Neural crest cell (in vitro differentiated cells): ENCODE results near the gene ST7. TPM values are rescaled to one million over a fixed set of nuclear protein-coding genes. Genes with fewer than 3 reads are reported as not detected.

Experiments
- DNase-seq: peaks from one replicate; pipeline ENCODE4 v3.0.0; 2021; ENCODE audit warnings: low read depth, mixed read lengths, low spot score
- H3K27ac Mint-ChIP-seq: one replicate; pipeline ENCODE4 v1.8.0; 2021; ENCODE audit warnings: mild to moderate bottlenecking, mixed read lengths; ENCODE audit not compliant: unreplicated experiment
- H3K27me3 Mint-ChIP-seq: 2 replicates; pipeline ENCODE4 v1.8.0; 2021; ENCODE audit warnings: low read depth, mild to moderate bottlenecking, mixed read lengths
- H3K36me3 Mint-ChIP-seq: 2 replicates; pipeline ENCODE4 v1.8.0; 2021; ENCODE audit warnings: low read depth, mild to moderate bottlenecking, mixed read lengths
- H3K4me1 Mint-ChIP-seq: 2 replicates; pipeline ENCODE4 v1.8.0; 2021; ENCODE audit warnings: mixed read lengths
- H3K4me3 Mint-ChIP-seq: one replicate; pipeline ENCODE4 v1.8.0; 2021; ENCODE audit warnings: mild to moderate bottlenecking, mixed read lengths
- H3K9me3 Mint-ChIP-seq: 2 replicates; pipeline ENCODE4 v1.8.0; 2021; ENCODE audit warnings: mixed read lengths
- CTCF ChIP-seq: fragments of 200-600 bp; sonication (generic); conservative IDR thresholded peaks from 2 replicates; pipeline ENCODE4 v1.5.0; 2021; ENCODE audit warnings: antibody characterized with exemption, mild to moderate bottlenecking
- total RNA-seq: library from RNA; stranded (reverse); gene quantifications from 2 replicates; pipeline ENCODE4 v1.2.1, GENCODE V29; 2021

ST7 gene
- total RNA-seq, 1 donor from 2014 or later, result 22.4 TPM

- Mint-ChIP-seq H3K27me3 (no peaks in the 10 kb centered on the region), H3K4me1 (no peaks in the 10 kb centered on the region), H3K4me3 (no peak overlapping the region), H3K36me3 (no peaks in the 10 kb centered on the region), H3K27ac (no peak overlapping the region), H3K9me3 (no peaks in the 10 kb centered on the region)
- DNase-seq, result no peak
- TF ChIP-seq CTCF, result no peak
Observed at GRCh38 chr7:117006907-117007684, 53.8 kb downstream of the ST7 start.

- Mint-ChIP-seq H3K27ac (no peak overlapping the region), H3K9me3 (no peaks in the 10 kb centered on the region), H3K4me1 (no peaks in the 10 kb centered on the region), H3K27me3 (no peaks in the 10 kb centered on the region), H3K36me3 (no peaks in the 10 kb centered on the region), H3K4me3 (no peak overlapping the region)
- DNase-seq, result no peak
- TF ChIP-seq CTCF, result no peak
Observed at GRCh38 chr7:117008118-117008885, 55.0 kb downstream of the ST7 start.

GRCh38 chr7:117008886-117009531, 55.7 kb downstream of the ST7 start:
- no peak for DNase-seq
- no peak overlapping the region for H3K4me3 Mint-ChIP-seq
- no peaks in the 10 kb centered on the region for H3K4me1 Mint-ChIP-seq
- no peaks in the 10 kb centered on the region for H3K36me3 Mint-ChIP-seq
- TF ChIP-seq CTCF, result no peak
- no peaks in the 10 kb centered on the region for H3K27me3 Mint-ChIP-seq
- H3K27ac Mint-ChIP-seq, result no peak overlapping the region
- no peaks in the 10 kb centered on the region for H3K9me3 Mint-ChIP-seq

- no peaks in the 10 kb centered on the region for H3K27me3 Mint-ChIP-seq
- H3K4me1 Mint-ChIP-seq, result no peaks in the 10 kb centered on the region
- H3K27ac Mint-ChIP-seq, result no peak overlapping the region
- no peaks in the 10 kb centered on the region for H3K9me3 Mint-ChIP-seq
- H3K4me3 Mint-ChIP-seq, result no peak overlapping the region
- DNase-seq, result no peak
- no peaks in the 10 kb centered on the region for H3K36me3 Mint-ChIP-seq
- TF ChIP-seq CTCF, result no peak
Observed at GRCh38 chr7:117009705-117010361, 56.5 kb downstream of the ST7 start.

- H3K27me3 Mint-ChIP-seq, result no peaks in the 10 kb centered on the region
- H3K4me1 Mint-ChIP-seq, result no peaks in the 10 kb centered on the region
- H3K4me3 Mint-ChIP-seq, result no peak overlapping the region
- H3K27ac Mint-ChIP-seq, result no peak overlapping the region
- no peaks in the 10 kb centered on the region for H3K36me3 Mint-ChIP-seq
- no peak for DNase-seq
- TF ChIP-seq CTCF, result no peak
- no peaks in the 10 kb centered on the region for H3K9me3 Mint-ChIP-seq
Observed at GRCh38 chr7:117010375-117011133, 57.3 kb downstream of the ST7 start.
